Esophagus squamous epithelium (tissue), 5 donors: ENCODE data around the gene OPN1MW3. TPM values are rescaled to one million over a fixed set of nuclear protein-coding genes. Genes with fewer than 3 reads are reported as not detected.
"Not testable (repeated sequence)": the region's sequence is repeated elsewhere in the genome, so short reads cannot be mapped to it uniquely, and the experiment has no call there.

ENCODE experiments used
- DNase-seq: peaks from one replicate; lab custom pipeline; 2025; lab: John Stamatoyannopoulos, UW
- H3K27ac ChIP-seq, 4 donors: fragments of 200-600 bp; sonication (generic); one replicate each; pipeline ENCODE4 v1.5.1; 2016 to 2019; ENCODE audit warnings: mild to moderate bottlenecking in 1 of 4
- H3K27me3 ChIP-seq, 4 donors: fragments of 200-600 bp; sonication (generic); 1 replicate in 3 of 4; 2 replicates in 1 of 4; pipeline versions ENCODE4 v1.5.1 to v1.6.0; 2017 to 2021; ENCODE audit warnings: antibody characterized with exemption in 1 of 4
- H3K36me3 ChIP-seq, 3 donors: fragments of 200-600 bp; sonication (generic); one replicate each; pipeline ENCODE4 v1.5.1; 2016 to 2019
- H3K4me1 ChIP-seq, 3 donors: fragments of 200-600 bp; sonication (generic); one replicate each; pipeline ENCODE4 v1.5.1; 2017 to 2019
- H3K4me3 ChIP-seq, 4 donors: fragments of 200-600 bp; sonication (generic); 1 replicate in 3 of 4; 2 replicates in 1 of 4; pipeline ENCODE4 v1.5.1; 2016 to 2019; ENCODE audit warnings: mild to moderate bottlenecking in 2 of 4, moderate library complexity in 1 of 4
- H3K9me3 ChIP-seq, 3 donors: fragments of 200-600 bp; sonication (generic); one replicate each; pipeline ENCODE4 v1.5.1; 2016 to 2019
- CTCF ChIP-seq, 6 experiments: fragments of 450-650 bp in 4 of 6; fragments of 200-600 bp in 2 of 6; sonication (generic) in 2 of 6; IDR thresholded peaks; one replicate each; pipeline ENCODE4 v1.5.1; 2016 to 2019; ENCODE audit warnings: antibody characterized with exemption in 6 of 6, mild to moderate bottlenecking in 4 of 6, moderate library complexity in 4 of 6
- POLR2A ChIP-seq, 4 donors: fragments of 450-650 bp; IDR thresholded peaks; one replicate each; pipeline ENCODE4 v1.6.1; 2017; ENCODE audit warnings: antibody characterized with exemption in 4 of 4, mild to moderate bottlenecking in 4 of 4, moderate library complexity in 3 of 4
- WGBS, 2 donors: methylation state at CpG; one replicate each; pipeline ENCODE4 v1.1.5; 2018; 5-methylcytosine and 5-hydroxymethylcytosine counted together
- intact Hi-C: fragments of 100-400 bp; cut with DNase I; formaldehyde crosslinking; loops from one replicate; pipeline ENCODE4 v1.15.0; 2022
- total RNA-seq, 4 donors: library from RNA; depleted of rRNA; stranded (reverse); fragments of >200 nt; gene quantifications; one replicate each; pipeline ENCODE4 v1.1.0, GENCODE V29; 2016
- donor health status: DM: yes; HTN: yes; CAD: no.

The OPN1MW3 gene
- total RNA-seq, 4 donors from 2014 or later = not detected

DNA sequence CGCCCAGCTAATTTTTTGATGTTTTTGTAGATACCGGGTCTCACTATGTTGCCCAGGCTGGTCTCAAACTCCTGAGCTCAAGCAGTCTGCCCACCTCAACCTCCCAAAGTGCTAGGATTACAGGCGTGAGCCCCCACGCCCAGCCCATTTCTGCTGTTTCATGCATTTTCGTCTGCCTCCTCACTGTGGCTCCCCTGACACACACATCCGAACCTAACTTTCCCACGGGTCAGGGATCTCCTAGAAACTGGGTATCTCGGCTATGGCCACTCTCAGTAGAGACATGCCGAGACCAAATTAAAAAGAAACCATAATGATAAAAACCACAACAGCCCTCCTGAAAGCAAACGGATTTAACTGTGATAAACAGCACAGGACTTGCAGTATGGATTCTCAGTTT is 9.3 kb upstream of the OPN1MW3 start:
- H3K36me3 ChIP-seq, H3K4me3 ChIP-seq, H3K4me1 ChIP-seq, DNase-seq, intact Hi-C loops, H3K9me3 ChIP-seq, H3K27me3 ChIP-seq, H3K27ac ChIP-seq: not testable (repeated sequence)
- WGBS, 2 donors = no CpG with 5 or more reads among the region's 10 CpGs

GRCh38 chrX:154258711-154259110 is 1.3 kb downstream of the OPN1MW3 start:
- H3K9me3 ChIP-seq, DNase-seq, intact Hi-C loops, H3K27me3 ChIP-seq, H3K27ac ChIP-seq, H3K36me3 ChIP-seq, H3K4me3 ChIP-seq, H3K4me1 ChIP-seq: not testable (repeated sequence)
- WGBS, 2 donors = no CpG with 5 or more reads among the region's 10 CpGs

DNA sequence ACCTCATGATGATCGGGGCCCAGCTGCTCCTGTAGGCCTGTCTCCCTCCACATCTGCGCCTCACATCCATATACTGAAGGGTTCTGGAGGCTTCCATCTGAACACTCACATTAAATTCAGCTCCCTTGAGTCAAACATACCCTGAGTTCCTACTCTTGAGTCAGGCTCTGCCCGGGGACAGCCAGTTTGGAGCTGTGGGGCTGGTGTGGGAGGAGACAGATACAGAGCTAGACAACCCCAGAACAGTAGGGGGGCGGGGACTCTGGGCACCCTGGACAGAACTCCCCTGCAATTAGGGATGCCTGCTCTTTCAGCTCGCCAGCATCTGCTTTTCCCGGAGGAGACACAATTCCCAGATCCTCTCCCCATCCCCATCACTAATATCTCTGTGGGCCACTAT is 5.7 kb downstream of the OPN1MW3 start:
- H3K9me3 ChIP-seq, intact Hi-C loops, H3K4me1 ChIP-seq, H3K36me3 ChIP-seq, H3K4me3 ChIP-seq, H3K27me3 ChIP-seq, DNase-seq, H3K27ac ChIP-seq: not testable (repeated sequence)
- WGBS, 2 donors = no CpG with 5 or more reads among the region's 6 CpGs

GRCh38 chrX:154269245-154269644 is 11.9 kb downstream of the OPN1MW3 start:
- H3K4me1 ChIP-seq, intact Hi-C loops, DNase-seq, H3K27me3 ChIP-seq, H3K4me3 ChIP-seq, H3K9me3 ChIP-seq, H3K36me3 ChIP-seq, H3K27ac ChIP-seq: not testable (repeated sequence)
- no CpG with 5 or more reads among the region's 3 CpGs for WGBS, 2 donors

DNA sequence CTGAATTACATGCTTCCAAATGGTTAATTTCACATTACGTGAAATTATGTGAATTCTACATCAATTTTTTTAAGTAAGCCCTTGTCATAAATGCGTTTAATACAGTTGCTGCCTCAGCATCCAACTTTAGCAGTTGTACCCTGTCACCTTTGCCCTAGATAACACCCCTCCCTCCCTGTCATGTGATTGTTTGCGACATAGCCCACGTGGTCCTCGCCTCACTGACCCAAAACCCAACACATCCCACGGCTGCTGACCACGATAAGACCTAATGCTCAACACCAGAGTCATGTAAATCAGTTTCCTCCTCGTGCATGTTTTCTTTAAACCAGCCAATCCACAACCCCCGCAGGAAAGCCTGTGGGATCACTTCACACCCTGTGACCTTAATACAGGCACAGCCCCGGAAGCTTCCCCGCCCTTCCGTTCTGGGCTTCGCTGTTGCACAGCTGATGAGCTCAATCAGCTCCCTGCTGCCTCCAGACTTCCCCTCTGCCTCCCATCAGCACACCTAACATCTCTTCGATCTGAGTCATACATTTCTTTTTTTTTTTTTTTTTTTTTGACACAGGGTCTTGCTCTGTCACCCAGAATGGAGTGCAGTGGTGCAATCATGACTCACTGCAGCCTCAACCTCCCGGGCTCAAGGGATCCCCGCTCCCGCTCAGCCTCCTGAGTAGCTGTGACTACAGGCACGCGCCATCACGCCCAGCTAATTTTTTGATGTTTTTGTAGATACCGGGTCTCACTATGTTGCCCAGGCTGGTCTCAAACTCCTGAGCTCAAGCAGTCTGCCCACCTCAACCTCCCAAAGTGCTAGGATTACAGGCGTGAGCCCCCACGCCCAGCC is 27.3 kb downstream of the OPN1MW3 start:
- DNase-seq, intact Hi-C loops, H3K27ac ChIP-seq, H3K4me3 ChIP-seq, H3K27me3 ChIP-seq, H3K36me3 ChIP-seq, H3K4me1 ChIP-seq, H3K9me3 ChIP-seq: not testable (repeated sequence)
- WGBS, 2 donors = no CpG with 5 or more reads among the region's 23 CpGs

DNA sequence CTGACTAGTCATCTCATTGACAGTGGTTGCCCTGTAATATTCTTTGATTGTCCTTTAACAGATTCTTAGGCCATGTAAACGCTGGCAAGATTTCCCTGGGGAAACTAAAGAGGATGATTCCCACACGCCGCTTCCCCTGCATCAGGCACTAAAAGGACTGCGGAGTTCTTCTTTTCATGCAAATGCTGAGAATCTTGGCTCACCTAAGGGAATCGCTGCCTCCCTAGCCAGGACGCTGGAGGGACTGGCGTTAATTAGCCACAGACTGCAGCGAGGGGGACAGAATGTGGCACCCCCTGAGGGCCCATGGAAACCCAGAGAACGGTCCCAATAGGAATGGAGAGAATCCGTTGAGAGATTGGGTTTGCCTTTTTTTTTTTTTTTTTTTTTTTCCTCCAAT is 29.0 kb downstream of the OPN1MW3 start:
- H3K4me1 ChIP-seq, DNase-seq, H3K36me3 ChIP-seq, H3K4me3 ChIP-seq, H3K27me3 ChIP-seq, intact Hi-C loops, H3K9me3 ChIP-seq, H3K27ac ChIP-seq: not testable (repeated sequence)
- WGBS, 2 donors = no CpG with 5 or more reads among the region's 10 CpGs

- Histone ChIP-seq H3K4me3 (no peak within 1 kb of the TSS), H3K4me1 (no peaks in the 10 kb centered on the region), H3K27me3 (no peaks in the 10 kb centered on the region), H3K9me3 (no peaks in the 10 kb centered on the region), H3K27ac (no peak within 1 kb of the TSS), H3K36me3 (no peaks in the 10 kb centered on the region)
- TF ChIP-seq CTCF (IDR thresholded peaks at IDR 0.05) (no peak), POLR2A (IDR thresholded peaks at IDR 0.05) (no peak)
- DNase-seq = no peak
- intact Hi-C loops = no loop called here
- 88% methylated on average over 20 of the region's 39 CpGs; no CpG with 5 or more reads in 1 of the 2 donors for WGBS, 2 donors
Observed at GRCh38 chrX:154294791-154295574, 37.6 kb downstream of the OPN1MW3 start, which contains the start of gene TEX28. TEX28 (minus strand) TSS chrX:154295124; CDS start chrX:154292117, 3,007 bp downstream.

DNA sequence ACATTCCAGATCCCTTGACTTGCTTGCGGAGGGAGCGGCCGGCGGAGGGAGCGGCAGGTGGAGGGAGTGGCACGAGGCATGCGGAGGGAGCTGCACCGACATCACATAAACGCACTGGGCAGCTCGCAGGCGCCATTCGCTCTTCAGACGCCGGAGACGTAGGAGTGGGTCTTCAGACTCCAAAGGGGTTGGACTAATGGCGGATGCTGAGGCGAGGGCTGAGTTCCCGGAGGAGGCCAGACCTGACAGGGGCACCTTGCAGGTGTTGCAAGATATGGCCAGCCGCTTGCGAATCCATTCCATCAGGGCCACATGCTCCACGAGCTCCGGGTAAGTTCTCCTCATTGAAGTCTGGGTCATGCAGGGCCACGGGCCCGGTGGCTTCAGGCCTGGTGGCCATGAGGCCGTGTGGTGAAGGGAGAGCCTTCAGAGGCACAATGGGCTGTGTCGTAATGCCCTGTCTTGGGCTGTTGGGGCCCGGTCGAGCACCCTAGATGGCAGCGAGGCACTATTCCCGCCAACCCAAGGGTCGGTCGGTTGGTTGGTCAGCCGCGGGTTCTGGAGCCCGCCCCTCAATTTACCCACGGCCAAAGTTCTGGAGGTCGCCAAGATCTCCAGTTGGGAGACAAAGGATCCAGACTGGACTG is 38.4 kb downstream of the OPN1MW3 start, which contains the start of gene TKTL1:
Gene TKTL1, plus strand, starts transcription at position 132 of the 647 bp plus-strand sequence. Its CDS starts 65 bp downstream, at position 197.
- no peaks in the 10 kb centered on the region for H3K27me3 ChIP-seq
- H3K9me3 ChIP-seq = no peaks in the 10 kb centered on the region
- TF ChIP-seq CTCF (IDR thresholded peaks at IDR 0.05) = no peak
- no peak for TF ChIP-seq POLR2A (IDR thresholded peaks at IDR 0.05)
- DNase-seq = no peak
- H3K36me3 ChIP-seq = no peaks in the 10 kb centered on the region
- H3K4me3 ChIP-seq = no peak within 1 kb of the TSS
- H3K27ac ChIP-seq = no peak within 1 kb of the TSS
- WGBS, 2 donors = 60 to 100% methylated on average over 2 to 7 of the region's 37 CpGs
- no peaks in the 10 kb centered on the region for H3K4me1 ChIP-seq
- intact Hi-C loops = no loop called here
